ENCODE results near the gene SPATS2L.

Gene SPATS2L

GRCh38 chr2:200494048-200494447 is 187.6 kb downstream of the SPATS2L start:
- TF ChIP-seq CTCF (IDR thresholded peaks at IDR 0.05; ENCODE audit: insufficient read depth, low read length, poor library complexity, severe bottlenecking) = no peak
- no peak for TF ChIP-seq EZH2phosphoT487 (conservative IDR thresholded peaks at IDR 0.05; ENCODE audit: low read length)
- Histone ChIP-seq H3F3A (ENCODE audit: insufficient read depth) (no peaks in the 10 kb centered on the region), H3K4me3 (ENCODE audit: insufficient read depth, low read length, poor library complexity, severe bottlenecking) (no peak overlapping the region), H3K9me2 (replicated peaks; ENCODE audit: insufficient read depth, low read length) (no peaks in the 10 kb centered on the region), H3K36me3 (ENCODE audit: low read length) (peaks cover 16% of the 10 kb centered on the region; the same call in 1 of the 2 replicates), H3K79me2 (ENCODE audit: insufficient read depth, low read length) (no peaks in the 10 kb centered on the region), H4K20me1 (ENCODE audit: low read depth, low read length) (no peaks in the 10 kb centered on the region), H2AFZ (ENCODE audit: low read depth, low read length, severe bottlenecking) (no peak overlapping the region), H3K27me3 (ENCODE audit: low read length) (no peaks in the 10 kb centered on the region), H3K9me3 (ENCODE audit: insufficient read depth, low read length) (no peaks in the 10 kb centered on the region), H3K4me2 (ENCODE audit: low read depth, low read length, poor library complexity, severe bottlenecking) (no peak overlapping the region), H3K9ac (ENCODE audit: low read length) (no peak overlapping the region), H3K27ac (ENCODE audit: low read depth, low read length) (no peak overlapping the region)

GRCh38 chr2:200496696-200497095 is 190.2 kb downstream of the SPATS2L start:
- Histone ChIP-seq H3K27me3 (ENCODE audit: low read length) (no peaks in the 10 kb centered on the region), H3K36me3 (ENCODE audit: low read length) (peaks cover 16% of the 10 kb centered on the region; the same call in 1 of the 2 replicates)

DNA sequence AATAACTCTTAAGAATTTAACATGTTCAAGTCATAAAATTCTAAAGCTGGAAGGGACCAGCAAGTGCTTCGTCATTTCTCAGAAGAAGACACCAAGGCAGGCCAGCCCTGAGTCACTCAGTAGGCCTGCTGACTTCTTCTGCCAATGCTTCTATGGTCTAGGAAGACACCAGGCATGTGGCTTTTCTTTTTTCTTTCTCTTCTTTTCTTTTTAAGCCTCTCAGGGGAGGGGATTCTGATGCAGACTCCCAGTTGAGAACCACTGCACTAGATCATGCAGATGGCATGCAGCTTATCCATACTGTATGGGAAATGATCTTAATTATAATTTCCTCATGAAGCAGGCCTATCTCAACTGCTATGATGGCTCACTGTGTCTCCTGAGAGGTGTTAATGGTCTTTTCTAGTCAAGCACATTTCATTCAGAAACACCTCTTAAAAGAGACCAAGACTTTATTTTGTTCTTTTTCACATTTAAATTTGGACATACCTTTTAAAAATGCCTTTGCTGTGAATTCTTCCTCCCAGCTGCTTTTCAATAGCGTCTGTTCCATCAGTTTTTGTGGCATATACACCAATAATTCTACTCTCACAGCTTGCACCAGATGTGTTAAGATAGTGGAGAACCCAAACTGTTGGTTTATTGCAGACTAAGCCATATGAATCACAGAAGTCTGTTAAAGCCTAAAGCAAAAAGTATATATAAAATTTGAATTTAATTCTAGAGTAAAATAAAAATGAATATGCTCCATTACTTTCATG is 192.1 kb downstream of the SPATS2L start:
- H3K9me2 ChIP-seq (replicated peaks; ENCODE audit: insufficient read depth, low read length) = no peaks in the 10 kb centered on the region
- H3F3A ChIP-seq (ENCODE audit: insufficient read depth) = no peaks in the 10 kb centered on the region
- H3K4me2 ChIP-seq (ENCODE audit: low read depth, low read length, poor library complexity, severe bottlenecking) = no peak overlapping the region
- H3K9me3 ChIP-seq (ENCODE audit: insufficient read depth, low read length) = no peaks in the 10 kb centered on the region
- no peaks in the 10 kb centered on the region for H3K79me2 ChIP-seq (ENCODE audit: insufficient read depth, low read length)
- no peaks in the 10 kb centered on the region for H4K20me1 ChIP-seq (ENCODE audit: low read depth, low read length)
- peaks cover 18% of the 10 kb centered on the region; the same call in 1 of the 2 replicates for H3K36me3 ChIP-seq (ENCODE audit: low read length)
- H3K27me3 ChIP-seq (ENCODE audit: low read length) = no peaks in the 10 kb centered on the region
- H3K9ac ChIP-seq (ENCODE audit: low read length) = no peak overlapping the region
- H3K4me3 ChIP-seq (ENCODE audit: insufficient read depth, low read length, poor library complexity, severe bottlenecking) = no peak overlapping the region
- TF ChIP-seq EZH2phosphoT487 (conservative IDR thresholded peaks at IDR 0.05; ENCODE audit: low read length) (no peak), CTCF (IDR thresholded peaks at IDR 0.05; ENCODE audit: insufficient read depth, low read length, poor library complexity, severe bottlenecking) (no peak)
- H3K27ac ChIP-seq (ENCODE audit: low read depth, low read length) = no peak overlapping the region
- no peak overlapping the region for H2AFZ ChIP-seq (ENCODE audit: low read depth, low read length, severe bottlenecking)

More at GRCh38 chr2:200496696-200497095, 190.2 kb downstream of the SPATS2L start:
- Histone ChIP-seq H3K9me3 (ENCODE audit: insufficient read depth, low read length) (no peaks in the 10 kb centered on the region), H3K4me2 (ENCODE audit: low read depth, low read length, poor library complexity, severe bottlenecking) (no peak overlapping the region), H3K27ac (ENCODE audit: low read depth, low read length) (no peak overlapping the region), H4K20me1 (ENCODE audit: low read depth, low read length) (no peaks in the 10 kb centered on the region), H3K9me2 (replicated peaks; ENCODE audit: insufficient read depth, low read length) (no peaks in the 10 kb centered on the region), H3K4me3 (ENCODE audit: insufficient read depth, low read length, poor library complexity, severe bottlenecking) (no peak overlapping the region), H3F3A (ENCODE audit: insufficient read depth) (no peaks in the 10 kb centered on the region), H3K79me2 (ENCODE audit: insufficient read depth, low read length) (no peaks in the 10 kb centered on the region), H3K9ac (ENCODE audit: low read length) (no peak overlapping the region), H2AFZ (ENCODE audit: low read depth, low read length, severe bottlenecking) (no peak overlapping the region)
- TF ChIP-seq EZH2phosphoT487 (conservative IDR thresholded peaks at IDR 0.05; ENCODE audit: low read length) = no peak

DNA sequence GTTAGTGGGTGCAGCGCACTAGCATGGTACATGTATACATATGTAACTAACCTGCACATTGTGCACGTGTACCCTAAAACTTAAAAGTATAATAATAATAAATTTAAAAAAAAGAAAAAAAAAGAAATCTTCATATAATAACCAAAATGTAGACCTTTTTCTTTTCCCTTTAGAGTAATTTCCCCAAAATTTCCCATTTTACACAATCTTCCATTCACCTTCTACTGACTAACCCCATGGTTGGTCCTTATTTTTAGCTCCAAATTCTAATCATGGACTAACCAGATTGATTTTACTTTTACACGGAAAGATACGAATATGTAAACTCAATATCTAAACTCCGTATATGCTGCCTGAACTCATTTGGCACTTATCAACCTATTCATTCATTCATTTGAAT is 195.7 kb downstream of the SPATS2L start:
- no peaks in the 10 kb centered on the region for H3K9me2 ChIP-seq (replicated peaks; ENCODE audit: insufficient read depth, low read length)
- peaks cover 21% of the 10 kb centered on the region; the same call in 1 of the 2 replicates for H3K36me3 ChIP-seq (ENCODE audit: low read length)
- H3K27ac ChIP-seq (ENCODE audit: low read depth, low read length) = no peak overlapping the region
- H3K9me3 ChIP-seq (ENCODE audit: insufficient read depth, low read length) = no peaks in the 10 kb centered on the region
- H3F3A ChIP-seq (ENCODE audit: insufficient read depth) = no peaks in the 10 kb centered on the region; the same call in 1 of the 2 replicates
- no peaks in the 10 kb centered on the region for H3K79me2 ChIP-seq (ENCODE audit: insufficient read depth, low read length)
- H2AFZ ChIP-seq (ENCODE audit: low read depth, low read length, severe bottlenecking) = no peak overlapping the region
- no peaks in the 10 kb centered on the region for H4K20me1 ChIP-seq (ENCODE audit: low read depth, low read length)
- H3K4me3 ChIP-seq (ENCODE audit: insufficient read depth, low read length, poor library complexity, severe bottlenecking) = no peak overlapping the region
- no peaks in the 10 kb centered on the region for H3K27me3 ChIP-seq (ENCODE audit: low read length)
- TF ChIP-seq EZH2phosphoT487 (conservative IDR thresholded peaks at IDR 0.05; ENCODE audit: low read length) = no peak
- TF ChIP-seq CTCF (IDR thresholded peaks at IDR 0.05; ENCODE audit: insufficient read depth, low read length, poor library complexity, severe bottlenecking) = no peak
- H3K4me2 ChIP-seq (ENCODE audit: low read depth, low read length, poor library complexity, severe bottlenecking) = no peak overlapping the region
- H3K9ac ChIP-seq (ENCODE audit: low read length) = no peak overlapping the region
